AG09309 (cell line): ENCODE results near the gene AFAP1.

Source experiments
- DNase-seq: peaks from one replicate; pipeline ENCODE4 v3.0.0-alpha.2; 2010; ENCODE audit warnings: low read depth
- H3K4me3 ChIP-seq: 2 replicates; pipeline ENCODE4 v1.5.1; 2011; ENCODE audit warnings: mild to moderate bottlenecking, low read depth, low read length, moderate library complexity; ENCODE audit not compliant: control insufficient read depth
- TF ChIP-seq, protein P1 (sequence below): IDR thresholded peaks from 2 replicates; pipeline ENCODE4 v1.5.1; 2011; ENCODE audit warnings: mild to moderate bottlenecking, low read depth, low read length, inconsistent platforms; ENCODE audit not compliant: insufficient read depth, control insufficient read depth; ENCODE audit errors: missing control alignments

AFAP1 gene

DNA sequence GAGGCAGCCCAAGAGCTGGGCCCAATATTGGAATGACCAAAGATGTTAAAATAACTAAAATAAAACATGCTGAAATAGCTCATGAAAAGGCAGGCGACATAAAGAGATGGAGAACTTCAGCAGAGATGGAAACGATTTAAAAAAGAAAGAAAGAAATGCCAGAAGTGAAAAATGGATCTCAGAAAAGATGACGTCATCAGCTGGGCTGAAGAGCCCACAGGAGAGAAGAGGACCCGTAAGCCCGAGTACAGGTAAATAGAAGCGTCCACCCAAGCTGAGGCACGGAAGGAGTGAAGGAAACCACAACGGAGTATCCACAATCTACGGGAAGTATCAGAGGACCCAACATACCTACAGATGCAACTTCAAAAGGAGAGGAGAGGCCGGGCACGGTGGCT lies 112.8 kb downstream of the AFAP1 start:
- H3K4me3 ChIP-seq, result no peak overlapping the region
- no peak for DNase-seq
- TF ChIP-seq, protein P1, sequence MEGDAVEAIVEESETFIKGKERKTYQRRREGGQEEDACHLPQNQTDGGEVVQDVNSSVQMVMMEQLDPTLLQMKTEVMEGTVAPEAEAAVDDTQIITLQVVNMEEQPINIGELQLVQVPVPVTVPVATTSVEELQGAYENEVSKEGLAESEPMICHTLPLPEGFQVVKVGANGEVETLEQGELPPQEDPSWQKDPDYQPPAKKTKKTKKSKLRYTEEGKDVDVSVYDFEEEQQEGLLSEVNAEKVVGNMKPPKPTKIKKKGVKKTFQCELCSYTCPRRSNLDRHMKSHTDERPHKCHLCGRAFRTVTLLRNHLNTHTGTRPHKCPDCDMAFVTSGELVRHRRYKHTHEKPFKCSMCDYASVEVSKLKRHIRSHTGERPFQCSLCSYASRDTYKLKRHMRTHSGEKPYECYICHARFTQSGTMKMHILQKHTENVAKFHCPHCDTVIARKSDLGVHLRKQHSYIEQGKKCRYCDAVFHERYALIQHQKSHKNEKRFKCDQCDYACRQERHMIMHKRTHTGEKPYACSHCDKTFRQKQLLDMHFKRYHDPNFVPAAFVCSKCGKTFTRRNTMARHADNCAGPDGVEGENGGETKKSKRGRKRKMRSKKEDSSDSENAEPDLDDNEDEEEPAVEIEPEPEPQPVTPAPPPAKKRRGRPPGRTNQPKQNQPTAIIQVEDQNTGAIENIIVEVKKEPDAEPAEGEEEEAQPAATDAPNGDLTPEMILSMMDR, result no peak

DNA sequence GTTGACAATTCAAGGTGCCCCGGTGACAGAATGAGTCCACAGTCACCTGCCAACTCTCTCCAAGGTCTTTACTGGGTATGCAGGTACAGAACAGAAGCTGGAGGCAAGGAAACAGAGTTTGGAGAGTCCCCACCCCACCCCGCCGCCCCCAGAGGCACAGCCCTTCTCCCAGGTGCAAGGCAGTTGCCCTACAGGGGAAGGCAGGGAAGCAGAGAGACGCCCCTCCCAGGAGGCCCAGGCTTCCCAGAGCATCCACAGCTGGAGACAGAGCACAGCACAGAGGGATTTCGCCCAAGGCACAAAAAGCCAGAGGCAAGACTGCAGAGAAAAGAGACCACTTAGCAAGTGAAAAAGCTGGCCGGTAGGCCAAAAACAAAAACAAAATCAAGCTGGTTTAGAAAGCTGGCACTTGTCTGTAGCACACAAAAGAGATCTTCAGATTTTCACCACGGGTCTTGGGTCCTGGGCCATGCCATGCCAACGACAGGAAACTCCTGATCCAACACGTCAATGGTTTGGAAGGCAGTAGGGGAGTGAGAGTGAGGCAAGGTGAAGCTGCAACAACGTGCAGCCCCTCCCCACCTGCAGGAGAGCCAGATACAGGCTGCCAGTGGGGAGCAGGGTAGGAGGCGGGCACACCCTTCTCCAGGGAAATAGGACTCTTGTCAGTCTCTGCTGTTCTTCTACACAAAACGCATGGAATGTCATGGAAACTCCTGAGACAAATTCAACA lies 113.3 kb downstream of the AFAP1 start:
- no peak for DNase-seq
- H3K4me3 ChIP-seq, result no peak overlapping the region
- TF ChIP-seq, protein P1, result no peak

DNA sequence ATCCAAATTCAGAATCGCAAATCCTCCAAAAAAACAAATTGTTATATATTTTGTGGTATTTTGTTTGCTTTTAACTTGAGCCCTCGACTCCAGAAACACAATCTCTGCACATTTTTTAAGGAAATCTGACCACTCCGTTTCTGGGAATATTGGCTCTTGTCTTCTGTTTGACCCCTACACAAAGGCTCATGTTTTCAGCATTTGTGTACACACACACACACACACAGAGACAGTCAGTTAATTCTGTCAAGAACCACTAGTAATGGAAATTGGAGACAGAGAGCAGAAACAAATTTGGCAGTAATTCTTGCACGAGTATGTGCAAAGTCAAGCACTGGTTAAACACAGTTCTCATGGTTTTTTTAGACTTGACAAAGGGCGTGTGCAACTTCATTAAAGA lies 115.4 kb downstream of the AFAP1 start:
- DNase-seq, result no peak
- TF ChIP-seq, protein P1, result no peak
- no peak overlapping the region for H3K4me3 ChIP-seq

DNA sequence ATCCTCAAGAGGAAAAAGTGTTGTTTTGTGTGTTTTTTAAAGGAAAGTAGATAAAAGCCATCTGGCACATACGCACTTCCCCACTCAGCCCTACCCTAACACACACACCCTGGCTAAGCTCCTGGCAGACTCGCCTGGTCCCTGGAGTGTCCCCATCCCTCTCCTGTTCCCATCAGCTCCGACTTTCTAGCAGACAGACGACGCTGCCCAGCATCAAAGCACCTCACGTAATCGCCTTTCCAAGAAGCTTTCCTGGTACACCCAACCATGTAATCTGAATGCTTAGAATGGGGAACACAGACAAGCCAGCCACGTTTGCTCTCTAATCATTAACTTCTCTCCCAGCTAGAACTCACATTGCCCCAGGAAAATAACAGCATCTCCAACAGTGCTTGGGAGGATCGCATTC lies 116.2 kb downstream of the AFAP1 start:
- no peak for DNase-seq
- TF ChIP-seq, protein P1, result no peak
- no peak overlapping the region for H3K4me3 ChIP-seq

DNA sequence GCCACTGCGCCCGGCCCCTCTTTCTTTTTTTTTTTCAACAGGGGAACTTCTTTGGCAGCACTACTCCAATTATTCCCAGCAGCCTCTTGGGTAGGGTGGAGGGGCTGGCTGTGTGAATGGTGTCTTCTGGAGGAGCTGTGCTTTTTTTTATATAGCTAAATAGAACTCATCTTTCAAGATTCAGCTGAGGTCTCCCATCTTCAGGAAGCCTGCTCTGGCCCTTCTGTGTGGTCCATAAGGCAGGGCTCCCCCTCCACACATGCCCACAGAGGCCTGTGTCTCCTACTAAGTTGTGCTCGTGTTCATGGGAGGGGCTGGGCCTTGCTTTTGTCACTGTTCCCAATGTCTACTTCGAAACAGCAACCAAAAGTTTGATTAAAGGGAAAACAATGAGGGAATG lies 116.8 kb downstream of the AFAP1 start:
- DNase-seq, result no peak
- TF ChIP-seq, protein P1, result no peak
- H3K4me3 ChIP-seq, result no peak overlapping the region

DNA sequence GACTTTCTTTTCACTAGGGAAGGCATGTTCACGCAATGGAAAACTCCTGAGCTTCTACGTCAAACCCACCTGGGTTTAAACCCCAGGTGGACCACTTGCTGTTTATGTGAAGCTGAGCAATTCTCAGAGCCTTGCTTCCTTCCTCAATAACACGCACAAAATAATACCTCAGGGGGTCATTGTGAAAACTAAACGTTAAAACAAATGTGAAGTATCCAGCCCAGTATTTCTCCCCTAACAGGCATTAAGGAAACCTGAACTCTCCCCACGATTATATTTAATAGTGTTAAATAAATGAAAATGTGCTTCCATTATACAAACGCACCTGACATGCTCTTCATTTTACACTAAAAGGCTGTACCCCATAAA lies 117.5 kb downstream of the AFAP1 start:
- no peak overlapping the region for H3K4me3 ChIP-seq
- TF ChIP-seq, protein P1, result no peak
- DNase-seq, result no peak
